SIG-M5 (cell line): Measurements from ENCODE around the gene MLF2.

Source experiments
- DNase-seq: peaks from one replicate; lab custom pipeline; 2025; lab: John Stamatoyannopoulos, UW

The MLF2 gene

DNA sequence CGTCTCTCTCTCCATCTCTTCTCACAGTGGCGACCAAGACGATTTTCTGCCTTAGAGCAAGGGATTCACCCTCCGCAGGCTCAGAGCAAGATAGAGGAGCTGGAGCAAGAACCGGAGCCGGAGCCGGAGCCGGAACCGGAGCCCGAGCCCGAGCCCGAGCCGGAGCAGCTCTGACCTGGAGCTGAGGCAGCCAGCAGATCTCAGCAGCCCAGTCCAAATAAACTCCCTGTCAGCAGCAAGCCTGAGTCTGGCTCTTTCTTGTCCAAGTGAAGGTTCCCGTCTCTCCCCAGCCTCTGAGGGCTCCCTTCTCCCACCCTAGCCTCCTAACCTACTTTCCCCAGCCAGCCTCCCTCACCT lies 25.3 kb upstream of the MLF2 start:
- no peak for DNase-seq

DNA sequence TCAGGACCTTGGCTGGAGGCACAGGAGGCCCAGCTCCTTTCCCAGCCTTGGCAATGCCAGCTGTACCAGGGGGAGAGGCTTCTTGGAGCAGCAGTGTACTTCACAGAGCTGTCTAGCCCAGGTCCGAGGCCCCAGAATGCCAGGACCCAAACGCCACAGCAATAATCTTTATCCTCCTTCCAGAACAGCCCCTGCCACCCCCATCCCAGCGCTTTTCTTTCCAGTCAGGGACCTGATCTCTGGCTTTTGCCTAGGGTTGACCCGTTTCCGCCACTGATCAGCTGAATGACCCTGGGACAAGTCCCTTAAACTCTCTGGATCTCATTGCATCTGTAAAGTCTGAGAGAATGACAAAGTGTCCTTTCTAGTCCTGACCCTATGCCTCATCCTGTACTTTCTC lies 24.4 kb upstream of the MLF2 start:
- DNase-seq = no peak

DNA sequence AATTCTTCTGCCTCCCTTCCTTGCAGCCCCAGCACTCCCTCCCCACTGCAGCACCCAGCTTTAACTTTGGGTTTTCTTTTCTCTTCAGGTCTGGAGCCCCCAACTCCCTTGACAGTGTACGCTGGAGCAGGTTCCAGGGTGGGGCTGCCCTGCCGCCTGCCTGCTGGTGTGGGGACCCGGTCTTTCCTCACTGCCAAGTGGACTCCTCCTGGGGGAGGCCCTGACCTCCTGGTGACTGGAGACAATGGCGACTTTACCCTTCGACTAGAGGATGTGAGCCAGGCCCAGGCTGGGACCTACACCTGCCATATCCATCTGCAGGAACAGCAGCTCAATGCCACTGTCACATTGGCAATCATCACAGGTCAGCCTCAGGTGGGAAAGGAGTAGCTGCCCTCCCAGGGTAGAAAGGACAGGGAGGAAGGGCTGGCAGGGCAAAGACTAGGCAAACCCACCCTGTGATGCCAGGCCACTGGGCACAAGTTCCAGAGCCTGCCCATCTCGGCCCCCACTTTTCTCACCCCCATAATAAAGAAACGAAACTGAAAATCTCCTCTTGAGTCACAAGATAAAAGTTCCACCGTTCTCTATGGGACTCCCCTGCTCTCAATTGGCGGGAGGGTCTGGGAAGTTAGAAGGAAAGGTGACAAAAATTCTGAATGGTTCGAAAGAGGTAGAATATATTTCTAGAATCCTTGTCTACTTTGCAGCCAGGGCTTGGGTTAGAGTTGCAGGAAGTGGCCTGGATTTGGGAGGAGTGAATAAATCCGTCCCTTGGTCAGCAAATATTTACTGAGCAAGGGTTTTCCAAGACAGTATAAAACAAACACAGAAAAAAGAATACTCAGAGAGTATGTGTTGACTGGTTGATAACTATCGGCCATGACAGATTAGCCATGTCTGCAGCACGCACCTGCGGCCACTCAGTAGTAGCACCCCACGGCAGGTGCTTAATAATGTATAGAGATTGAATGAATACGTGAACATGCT lies 22.5 kb upstream of the MLF2 start:
- no peak for DNase-seq

DNA sequence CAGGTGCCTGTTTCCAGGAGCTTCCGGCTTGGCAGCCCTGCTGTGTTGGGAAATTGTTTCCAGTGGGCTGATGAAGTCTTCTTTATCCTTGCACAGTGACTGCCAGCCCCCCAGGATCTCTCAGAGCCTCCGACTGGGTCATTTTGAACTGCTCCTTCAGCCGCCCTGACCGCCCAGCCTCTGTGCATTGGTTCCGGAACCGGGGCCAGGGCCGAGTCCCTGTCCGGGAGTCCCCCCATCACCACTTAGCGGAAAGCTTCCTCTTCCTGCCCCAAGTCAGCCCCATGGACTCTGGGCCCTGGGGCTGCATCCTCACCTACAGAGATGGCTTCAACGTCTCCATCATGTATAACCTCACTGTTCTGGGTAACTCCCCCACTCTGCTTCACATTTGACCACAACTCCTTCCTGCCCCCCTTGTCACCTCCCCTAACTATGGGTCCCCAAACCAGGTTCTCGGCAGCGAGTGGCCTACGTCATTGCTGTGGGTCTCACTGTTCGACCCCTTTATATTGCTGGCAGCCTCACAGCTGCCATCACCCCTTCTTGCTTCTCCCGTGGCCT lies 21.6 kb upstream of the MLF2 start:
- DNase-seq = no peak

DNA sequence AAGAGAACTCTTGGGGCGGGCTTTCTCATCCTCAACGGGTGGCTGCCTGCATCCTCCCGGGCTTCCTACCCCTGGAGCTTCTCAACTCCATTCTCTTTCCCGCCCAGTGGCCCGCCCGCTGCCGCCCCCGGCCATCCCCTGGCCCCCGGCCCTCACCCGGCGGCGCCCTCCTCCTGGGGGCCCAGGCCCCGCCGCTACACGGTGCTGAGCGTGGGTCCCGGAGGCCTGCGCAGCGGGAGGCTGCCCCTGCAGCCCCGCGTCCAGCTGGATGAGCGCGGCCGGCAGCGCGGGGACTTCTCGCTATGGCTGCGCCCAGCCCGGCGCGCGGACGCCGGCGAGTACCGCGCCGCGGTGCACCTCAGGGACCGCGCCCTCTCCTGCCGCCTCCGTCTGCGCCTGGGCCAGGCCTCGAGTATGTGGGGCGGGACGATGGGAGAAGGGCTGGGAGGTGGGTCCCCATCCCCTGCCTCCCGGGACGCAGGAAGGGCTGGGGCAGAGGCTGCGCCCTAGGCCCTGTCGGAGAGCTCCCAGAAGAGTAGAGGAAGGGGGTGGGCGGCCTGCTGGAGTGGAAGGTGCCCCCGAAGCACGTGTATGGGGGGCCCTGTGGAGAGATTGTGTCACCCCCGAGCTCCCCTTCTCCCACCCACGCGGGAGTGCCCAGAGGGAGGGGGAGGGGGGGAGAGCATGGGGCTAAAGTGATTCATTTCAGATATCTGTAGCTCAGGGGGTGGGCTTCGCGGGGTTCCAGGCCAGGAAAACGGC lies 20.8 kb upstream of the MLF2 start:
- DNase-seq = no peak

DNA sequence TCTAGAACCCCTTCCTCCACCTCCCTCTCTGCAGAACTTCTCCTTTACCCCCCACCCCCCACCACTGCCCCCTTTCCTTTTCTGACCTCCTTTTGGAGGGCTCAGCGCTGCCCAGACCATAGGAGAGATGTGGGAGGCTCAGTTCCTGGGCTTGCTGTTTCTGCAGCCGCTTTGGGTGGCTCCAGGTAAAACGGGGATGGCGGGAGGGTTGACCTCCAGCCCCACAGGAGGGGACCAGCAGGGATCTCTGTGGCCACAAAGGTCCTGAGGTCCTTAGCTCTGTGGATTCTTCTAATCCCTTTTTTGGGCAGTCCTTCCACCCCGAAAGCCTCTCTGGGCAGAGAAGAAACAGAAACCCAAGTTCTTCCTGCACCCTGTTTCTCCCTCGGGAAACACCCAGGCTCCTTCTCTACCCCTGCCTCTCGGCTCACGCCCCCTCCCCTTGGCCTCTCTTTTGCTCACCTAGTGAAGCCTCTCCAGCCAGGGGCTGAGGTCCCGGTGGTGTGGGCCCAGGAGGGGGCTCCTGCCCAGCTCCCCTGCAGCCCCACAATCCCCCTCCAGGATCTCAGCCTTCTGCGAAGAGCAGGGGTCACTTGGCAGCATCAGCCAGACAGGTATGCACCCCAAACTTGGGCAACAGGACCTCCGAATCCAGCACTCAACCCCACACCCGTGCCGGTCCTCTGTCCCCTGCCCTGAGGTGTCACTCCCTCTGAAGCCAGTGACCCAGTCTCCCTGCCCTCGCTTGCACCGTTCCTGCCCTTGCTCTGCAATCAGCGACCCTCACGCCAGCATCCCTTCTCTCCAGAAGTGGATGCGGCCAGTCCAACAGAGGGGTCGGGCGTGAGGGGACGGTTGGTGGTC lies 20.0 kb upstream of the MLF2 start:
- DNase-seq = no peak

DNA sequence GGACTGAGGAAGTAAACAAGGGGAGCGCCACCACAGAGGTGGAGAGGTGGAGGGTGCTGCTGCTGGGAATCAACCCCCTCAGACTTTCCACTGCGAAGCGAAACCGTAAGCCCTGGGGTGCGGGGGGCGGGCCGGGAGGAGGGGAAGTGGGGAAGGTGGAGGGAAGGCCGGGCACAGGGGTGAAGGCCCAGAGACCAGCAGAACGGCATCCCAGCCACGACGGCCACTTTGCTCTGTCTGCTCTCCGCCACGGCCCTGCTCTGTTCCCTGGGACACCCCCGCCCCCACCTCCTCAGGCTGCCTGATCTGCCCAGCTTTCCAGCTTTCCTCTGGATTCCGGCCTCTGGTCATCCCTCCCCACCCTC lies 19.4 kb upstream of the MLF2 start, which contains the start of gene LAG3:
LAG3 (plus strand) TSS at position 190 of the 365 bp plus-strand sequence. CDS start 333 bp downstream, outside the sequence.
- DNase-seq = no peak

DNA sequence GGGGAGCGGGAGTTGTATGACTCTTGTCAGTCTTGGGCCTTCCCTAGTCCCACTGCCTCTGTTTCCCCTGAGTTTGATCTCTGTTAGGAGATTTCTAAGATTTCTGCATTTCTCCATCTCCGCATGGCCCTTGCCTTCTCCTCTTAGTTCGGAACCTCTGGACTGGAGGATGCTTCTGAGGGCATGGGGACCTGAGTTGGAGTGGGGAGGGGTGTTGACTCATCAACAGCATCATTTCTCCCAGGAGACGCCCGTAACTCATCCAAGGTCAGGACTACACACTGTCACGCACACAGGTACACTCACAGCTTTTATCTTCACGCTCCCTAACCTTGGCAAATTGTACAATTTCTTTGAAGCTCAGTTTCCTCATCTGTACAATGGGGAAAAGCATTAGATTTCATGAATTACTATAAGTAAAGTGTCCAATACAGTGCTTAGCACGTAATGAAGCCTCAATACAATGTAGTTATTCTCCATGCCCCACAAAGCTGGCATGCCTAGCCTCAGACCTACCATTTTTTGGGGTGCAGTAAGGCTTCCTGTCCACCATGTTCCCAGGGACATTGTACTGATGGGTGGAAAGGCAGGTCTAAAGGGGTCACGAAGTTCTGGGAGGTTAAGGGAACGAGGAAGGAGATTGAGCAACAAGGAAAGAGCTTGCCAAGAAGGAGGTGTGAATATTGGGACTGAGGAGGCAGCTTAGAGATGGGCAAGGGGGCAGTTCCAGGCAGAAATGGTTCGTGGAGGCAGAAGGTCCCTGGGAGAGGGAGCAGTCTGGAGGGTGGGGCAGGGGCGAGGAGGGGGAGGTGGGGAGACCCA lies 18.8 kb upstream of the MLF2 start:
- DNase-seq = no peak

DNA sequence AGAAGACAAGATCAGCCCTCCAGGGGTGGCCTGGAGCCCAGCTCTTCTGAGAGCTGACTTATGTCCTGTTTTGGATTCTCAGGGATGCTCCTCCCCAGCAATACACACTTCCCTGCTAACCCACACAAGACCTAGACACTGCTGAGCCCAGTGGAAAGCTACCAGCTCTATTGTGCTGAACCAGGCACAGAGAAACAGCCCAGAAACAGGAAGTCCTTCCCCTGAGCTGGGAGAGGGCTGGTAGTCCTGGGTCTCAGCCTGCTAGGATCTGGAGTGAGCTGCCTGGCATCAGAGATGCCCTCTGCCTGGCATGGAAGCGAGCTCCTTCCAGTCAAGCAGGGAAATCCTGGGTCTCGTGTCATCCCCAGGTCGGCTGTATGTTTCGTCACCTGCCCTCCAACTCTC lies 18.2 kb upstream of the MLF2 start:
- no peak for DNase-seq

DNA sequence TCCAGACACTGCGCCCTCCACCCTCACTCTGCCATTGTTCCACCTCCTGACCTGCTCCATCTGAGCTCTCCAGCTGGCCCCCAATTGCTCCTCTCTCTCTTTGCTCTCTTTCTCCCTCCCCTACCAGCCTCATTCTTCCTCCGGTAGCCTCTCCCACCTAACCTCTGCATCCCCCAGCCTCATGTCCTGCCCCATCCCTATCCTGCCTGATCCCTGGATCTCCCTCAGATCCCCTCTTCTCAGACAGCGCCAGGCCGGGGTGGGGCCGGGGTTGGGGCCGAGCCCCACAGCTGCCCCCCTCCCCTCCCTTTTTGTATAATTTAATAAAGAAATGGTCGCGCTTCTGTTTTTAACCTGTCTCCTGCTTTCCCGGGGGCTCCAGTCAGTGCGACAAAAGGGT lies 17.7 kb upstream of the MLF2 start:
- no peak for DNase-seq

DNA sequence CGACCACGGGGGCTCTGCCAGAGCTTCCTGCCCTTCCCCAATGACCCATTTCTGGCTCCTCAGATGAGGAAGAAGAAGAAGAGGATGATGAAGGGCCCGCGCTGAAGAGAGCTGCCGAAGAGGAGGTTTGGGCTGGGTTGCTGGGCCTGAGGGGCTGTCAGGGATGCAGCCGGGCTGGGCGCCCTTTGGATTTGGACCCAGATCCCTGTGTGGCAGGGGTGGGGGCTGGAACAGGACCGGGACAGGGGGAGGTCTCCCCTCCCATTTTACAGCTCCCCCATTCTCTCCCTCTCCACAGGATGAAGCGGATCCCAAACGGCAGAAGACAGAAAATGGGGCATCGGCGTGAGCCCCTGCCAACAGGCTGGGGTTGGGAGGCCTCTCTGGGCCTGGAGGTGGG lies 17.2 kb upstream of the MLF2 start:
- no peak for DNase-seq

DNA sequence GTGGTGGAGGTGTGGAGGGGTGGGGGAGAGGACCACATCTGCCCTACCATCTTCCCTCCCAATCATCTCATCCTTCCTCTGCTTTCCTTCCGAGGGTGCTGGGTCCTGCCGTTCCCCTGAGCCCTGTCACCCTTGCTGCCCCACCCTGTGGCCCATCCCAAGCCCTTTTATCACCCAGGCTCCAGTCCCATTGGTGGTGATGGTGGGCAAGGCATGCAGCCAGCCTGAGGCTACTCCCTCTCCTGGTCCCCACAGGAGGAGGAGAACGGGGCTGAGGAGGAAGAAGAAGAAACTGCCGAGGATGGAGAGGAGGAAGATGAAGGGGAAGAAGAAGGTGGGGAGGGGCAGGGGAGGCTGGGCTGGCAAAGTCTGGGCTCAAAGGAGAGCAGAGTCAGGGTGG lies 16.7 kb upstream of the MLF2 start:
- no peak for DNase-seq

DNA sequence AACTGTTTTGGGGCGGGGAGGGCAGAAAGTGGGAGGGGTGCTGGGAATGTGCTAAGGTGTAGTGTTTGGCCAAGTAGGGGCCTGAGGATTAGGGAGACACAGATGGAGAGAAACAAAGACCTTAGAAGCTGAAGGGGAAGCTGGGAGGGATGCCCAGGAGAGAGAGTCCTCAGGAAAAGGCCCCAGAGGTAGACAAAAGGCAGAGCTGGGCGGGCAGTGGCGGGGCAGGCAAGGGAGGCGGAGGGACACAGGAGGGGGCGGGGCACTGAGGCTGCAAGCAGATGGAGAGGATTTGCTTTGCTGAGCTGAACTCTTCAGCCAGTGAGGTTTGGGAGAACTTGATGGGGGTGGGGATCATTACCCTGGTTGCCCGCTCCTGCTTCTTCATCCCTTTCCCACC lies 16.0 kb upstream of the MLF2 start:
- no peak for DNase-seq

DNA sequence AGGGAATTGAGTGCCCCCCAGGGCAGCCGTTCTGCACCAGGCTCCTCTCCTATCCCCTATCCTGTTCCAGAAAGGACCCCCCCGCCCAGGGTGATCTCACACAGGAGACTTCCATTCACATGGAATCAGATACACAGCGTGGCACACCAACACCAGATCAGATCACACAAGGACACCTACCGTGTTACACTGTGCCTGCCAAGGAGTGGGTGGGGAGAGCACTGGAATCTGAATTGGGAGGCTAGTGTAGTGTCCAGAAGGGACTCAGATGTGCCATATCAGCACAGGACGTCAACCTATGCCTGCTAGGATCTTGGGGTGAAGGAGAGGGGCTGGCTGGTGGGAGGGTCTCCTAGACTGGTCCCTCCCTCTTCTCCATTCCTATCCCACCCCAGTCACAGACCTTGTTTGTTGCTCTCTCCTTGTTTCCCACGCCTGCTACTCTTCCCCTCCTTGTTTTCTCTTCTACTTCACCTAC lies 15.5 kb upstream of the MLF2 start:
- DNase-seq = no peak

DNA sequence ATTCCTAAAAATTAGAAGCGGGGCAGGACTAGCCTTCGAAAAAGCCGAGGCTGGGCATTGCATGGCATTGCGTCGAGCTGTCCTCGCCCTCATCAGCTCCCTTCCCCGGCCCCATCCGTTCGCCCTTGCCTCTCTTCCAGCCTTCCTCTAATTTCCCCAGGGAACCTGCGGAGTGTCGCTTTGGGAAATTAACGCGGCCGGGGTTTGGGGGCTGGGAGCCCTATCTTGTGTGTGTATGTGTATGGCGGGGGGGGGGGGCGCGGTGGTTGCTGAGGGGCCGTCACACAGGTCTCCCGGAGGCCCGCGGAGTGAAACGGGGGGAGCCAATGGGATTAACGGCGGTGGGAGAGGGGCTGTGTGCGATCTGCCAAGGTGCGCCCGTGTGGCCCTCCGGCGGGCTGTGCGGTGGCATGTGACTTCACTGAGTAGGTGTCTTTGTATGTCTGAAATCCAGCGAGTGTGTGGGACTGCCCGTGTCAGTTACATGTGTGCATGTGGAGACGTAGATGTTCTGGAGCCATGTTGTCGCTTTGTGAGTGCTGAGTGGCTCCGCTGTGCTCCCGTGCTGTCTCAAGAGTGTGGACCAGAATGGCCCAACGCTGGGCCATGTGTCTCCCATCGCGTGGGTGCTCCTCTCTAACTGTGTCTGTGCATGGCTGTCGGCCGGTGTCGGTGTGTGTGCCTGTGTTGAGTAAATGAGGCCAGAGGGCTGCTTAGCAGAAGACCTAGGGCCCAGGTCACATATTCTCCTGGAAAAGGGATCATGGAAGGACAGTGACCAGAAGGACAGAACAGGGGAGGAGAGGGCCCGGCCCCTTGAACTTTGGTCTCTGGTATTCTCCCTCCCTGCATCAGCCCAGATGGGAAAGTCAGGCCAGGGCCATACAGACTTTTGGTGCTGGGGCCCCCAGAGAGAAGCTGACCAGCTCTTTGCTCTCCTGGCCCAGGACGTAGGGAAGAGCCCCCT lies 14.7 kb upstream of the MLF2 start:
- DNase-seq = no peak

DNA sequence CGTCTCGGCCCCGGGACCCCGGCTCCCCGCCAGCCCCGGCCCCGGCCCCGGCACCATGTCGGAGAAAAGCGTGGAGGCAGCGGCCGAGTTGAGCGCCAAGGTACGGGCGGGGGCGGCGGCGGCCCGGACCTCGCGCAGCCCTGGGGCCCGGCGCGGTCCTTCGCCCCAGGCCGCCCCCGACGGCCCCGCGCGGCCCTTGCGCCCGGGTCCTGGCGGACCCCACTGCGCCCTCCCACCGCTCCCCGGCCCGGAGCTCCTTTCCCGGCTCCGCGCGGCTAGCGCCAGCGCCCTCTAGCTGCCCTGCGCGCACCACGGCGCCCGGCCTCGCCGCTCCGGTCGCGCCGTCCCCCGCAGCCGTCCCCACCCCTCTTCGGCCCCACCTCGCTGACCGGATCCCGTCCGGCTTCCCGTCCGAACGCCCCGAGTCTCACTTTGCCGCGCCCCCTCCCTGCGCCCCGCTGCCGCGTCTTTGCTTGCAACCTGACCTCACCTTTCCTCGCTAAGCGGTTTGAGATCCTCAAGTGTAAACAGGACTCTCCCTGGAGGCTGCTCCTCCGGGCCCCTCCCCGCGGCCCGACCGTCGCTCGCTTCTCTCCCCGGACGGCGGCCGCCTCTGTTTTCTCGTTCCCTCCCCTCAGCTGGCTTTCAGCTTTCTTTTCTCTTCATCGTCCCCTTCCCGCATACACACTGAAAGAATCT lies 13.9 kb upstream of the MLF2 start:
- DNase-seq = no peak

DNA sequence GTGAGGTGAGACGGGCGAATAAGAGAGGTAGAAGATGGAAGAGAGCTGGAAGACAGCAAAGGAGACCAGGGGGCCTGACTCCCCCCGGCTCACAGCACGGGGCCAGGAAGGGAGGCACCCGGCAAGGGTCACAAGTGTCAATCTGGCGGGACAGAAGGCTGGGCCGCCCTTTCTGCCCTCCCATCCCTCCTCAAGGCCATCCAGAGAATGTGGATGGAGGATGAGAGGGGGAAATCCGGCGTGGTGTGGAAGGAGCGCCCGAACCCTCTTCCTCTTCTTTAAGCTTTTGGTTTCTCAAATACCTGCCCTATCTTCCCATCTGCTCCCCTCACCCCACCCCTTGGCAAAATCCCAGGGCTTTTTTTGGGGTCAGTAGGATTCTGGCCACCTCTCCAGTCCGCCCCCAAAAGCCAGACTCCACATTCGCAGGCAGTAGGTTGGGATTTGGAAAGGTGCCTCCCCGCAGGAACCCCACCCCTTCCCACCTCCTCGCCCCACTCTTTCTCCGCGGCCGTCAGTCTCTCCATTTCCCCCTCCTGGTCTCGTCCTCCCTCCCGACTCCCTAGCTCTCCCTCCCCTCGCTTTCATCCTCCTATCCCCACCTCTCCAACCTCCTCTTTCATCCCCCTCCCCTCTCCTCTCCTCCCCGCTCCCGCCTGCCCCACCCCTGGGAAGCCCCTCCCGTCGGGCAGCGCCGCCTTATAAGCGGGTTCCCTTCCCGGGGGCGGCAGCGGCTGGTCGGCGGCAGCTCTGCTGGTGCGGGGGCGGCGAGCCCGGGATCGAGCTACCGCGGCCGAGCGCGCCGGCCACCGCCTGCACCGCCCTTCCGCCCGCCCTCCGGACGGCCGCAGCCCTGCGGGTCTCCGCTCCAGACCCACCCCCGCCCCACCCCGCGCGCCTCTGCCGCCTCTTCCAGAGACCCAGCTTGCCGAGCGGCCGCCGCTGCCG lies 13.0 kb upstream of the MLF2 start, which contains the start of gene PTMS:
PTMS (plus strand) TSS at position 730 of the 948 bp plus-strand sequence. CDS start 343 bp downstream, outside the sequence.
- no peak for DNase-seq
